22Rv1 (cell line): ENCODE results near the gene SLC36A3.

ENCODE experiments used
- CTCF ChIP-seq: fragments of 450-650 bp; IDR thresholded peaks from 2 replicates; pipeline ENCODE4 v1.5.1; 2017; ENCODE audit warnings: mild to moderate bottlenecking
- ZFX ChIP-seq: fragments of 450-650 bp; IDR thresholded peaks from 2 replicates; pipeline ENCODE4 v1.6.1; 2017; ENCODE audit warnings: antibody characterized with exemption, borderline replicate concordance

GRCh38 chr5:151280443-151280842 is 23.1 kb downstream of the SLC36A3 start:
- TF ChIP-seq CTCF: no peak
- no peak for TF ChIP-seq ZFX
